IMR-90 (cell line): ENCODE results near the gene SMAD4. TPM values are rescaled to one million over a fixed set of nuclear protein-coding genes. Genes with fewer than 3 reads are reported as not detected.

Source experiments
- ATAC-seq: fragments of 200-7000 bp; cut with Tn5 transposase; 2 replicates; pipeline ENCODE4 v1.9.1; 2020; ENCODE audit warnings: low read depth, mild to moderate bottlenecking, moderate library complexity
- BruUV-seq: library from RNA; stranded (reverse); fragments of 400-500 nt; replicated peaks from 2 replicates; lab custom pipeline; 2021; lab: Mats Ljungman, UMichigan
- CTCF ChIA-PET: fragments of 300-600 bp; formaldehyde crosslinking; extraction: SDS; loops from one replicate; lab custom pipeline; 2021; ENCODE audit warnings: antibody characterized with exemption; lab: Yijun Ruan, JAX
- POLR2A ChIA-PET: fragments of 300-600 bp; sonication (Branson Sonifier 250); formaldehyde crosslinking; loops from one replicate; lab custom pipeline; 2022; ENCODE audit warnings: antibody characterized with exemption; ENCODE audit not compliant: unreplicated experiment; lab: Charles Lee
- DNase-seq: peaks from one replicate; pipeline ENCODE4 v3.0.0; 2013
- H2AFZ ChIP-seq: replicated peaks from 2 replicates; pipeline ENCODE3; 2013; ENCODE audit warnings: low read length, mild to moderate bottlenecking; ENCODE audit not compliant: poor library complexity
- H2AK5ac ChIP-seq: 2 replicates; pipeline ENCODE4 v1.6.1; 2013; ENCODE audit warnings: low read depth, low read length, inconsistent platforms
- H2AK9ac ChIP-seq: replicated peaks from 2 replicates; pipeline ENCODE3; 2013; ENCODE audit warnings: mild to moderate bottlenecking, low read depth, low read length, moderate library complexity; ENCODE audit not compliant: poor library complexity
- H2BK120ac ChIP-seq: 2 replicates; pipeline ENCODE4 v1.6.1; 2013; ENCODE audit warnings: low read depth, low read length, inconsistent platforms
- H2BK15ac ChIP-seq: 3 replicates; pipeline ENCODE4 v1.6.1; 2013; ENCODE audit warnings: low read depth, low read length, inconsistent platforms
- H2BK20ac ChIP-seq: 2 replicates; pipeline ENCODE4 v1.6.1; 2013; ENCODE audit warnings: low read depth, mild to moderate bottlenecking, inconsistent platforms, low read length, moderate library complexity
- H2BK5ac ChIP-seq: 2 replicates; pipeline ENCODE4 v1.6.1; 2013; ENCODE audit warnings: mild to moderate bottlenecking, low read depth, low read length, inconsistent platforms; ENCODE audit not compliant: poor library complexity, severe bottlenecking
- H3K14ac ChIP-seq: replicated peaks from 2 replicates; pipeline ENCODE4 v1.6.1; 2013; ENCODE audit warnings: low read depth, low read length, inconsistent platforms
- H3K18ac ChIP-seq: 2 replicates; pipeline ENCODE4 v1.6.1; 2013; ENCODE audit warnings: low read depth, low read length, control low read depth
- H3K23ac ChIP-seq: 2 replicates; pipeline ENCODE4 v1.6.1; 2013; ENCODE audit warnings: low read depth, low read length, inconsistent platforms
- H3K27ac ChIP-seq: 2 replicates; pipeline ENCODE4 v1.5.1; 2013; ENCODE audit warnings: mild to moderate bottlenecking, control low read depth, low read length; ENCODE audit not compliant: insufficient read depth
- H3K27me3 ChIP-seq: 2 replicates; pipeline ENCODE4 v1.6.1; 2013; ENCODE audit warnings: low read length; ENCODE audit not compliant: control insufficient read depth, insufficient read depth
- H3K36me3 ChIP-seq: 2 replicates; pipeline ENCODE4 v1.6.1; 2013; ENCODE audit warnings: low read length, mixed read lengths; ENCODE audit not compliant: control insufficient read depth, insufficient read depth
- H3K4ac ChIP-seq: 2 replicates; pipeline ENCODE4 v1.6.1; 2013; ENCODE audit warnings: low read depth, low read length, inconsistent platforms
- H3K4me1 ChIP-seq: 2 replicates; pipeline ENCODE4 v1.6.1; 2013; ENCODE audit warnings: low read length, mixed read lengths; ENCODE audit not compliant: control insufficient read depth, insufficient read depth
- H3K4me2 ChIP-seq: 2 replicates; pipeline ENCODE4 v1.6.1; 2013; ENCODE audit warnings: low read depth, mild to moderate bottlenecking, control low read depth, low read length, moderate library complexity
- H3K4me3 ChIP-seq: 2 replicates; pipeline ENCODE4 v1.5.1; 2013; ENCODE audit warnings: low read depth, mild to moderate bottlenecking, control low read depth, low read length, moderate library complexity; ENCODE audit not compliant: insufficient read depth
- H3K56ac ChIP-seq: 2 replicates; pipeline ENCODE4 v1.6.1; 2013; ENCODE audit warnings: low read length, inconsistent platforms; ENCODE audit not compliant: insufficient read depth; ENCODE audit errors: extremely low read depth
- H3K79me1 ChIP-seq, 2 experiments: 2 replicates each; pipeline ENCODE4 v1.6.1; 2013; ENCODE audit warnings: low read length in 2 of 2, inconsistent platforms in 1 of 2, low read depth in 1 of 2
- H3K9ac ChIP-seq: 2 replicates; pipeline ENCODE4 v1.6.1; 2013; ENCODE audit warnings: low read depth, low read length, control low read depth
- H3K9me1 ChIP-seq: 2 replicates; pipeline ENCODE4 v1.6.1; 2013; ENCODE audit warnings: low read length, inconsistent platforms; ENCODE audit not compliant: insufficient read depth
- H3K9me3 ChIP-seq: 2 replicates; pipeline ENCODE4 v1.6.1; 2013; ENCODE audit warnings: low read length; ENCODE audit not compliant: control insufficient read depth, insufficient read depth
- H4K20me1 ChIP-seq: 2 replicates; pipeline ENCODE4 v1.6.1; 2013; ENCODE audit warnings: low read length, inconsistent platforms; ENCODE audit not compliant: insufficient read depth
- H4K5ac ChIP-seq: 2 replicates; pipeline ENCODE4 v1.6.1; 2013; ENCODE audit warnings: mild to moderate bottlenecking, low read depth, low read length, control low read depth
- H4K8ac ChIP-seq, 2 experiments: 2 replicates each; pipeline ENCODE4 v1.6.1; 2013; ENCODE audit warnings: low read depth in 2 of 2, low read length in 2 of 2, control low read depth in 1 of 2, inconsistent platforms in 1 of 2
- H4K91ac ChIP-seq: 2 replicates; pipeline ENCODE4 v1.6.1; 2013; ENCODE audit warnings: low read depth, low read length, inconsistent platforms; ENCODE audit not compliant: insufficient read depth
- BHLHE40 ChIP-seq: fragments of 150-350 bp; IDR thresholded peaks from 2 replicates; pipeline ENCODE4 v1.6.1; 2016; ENCODE audit warnings: mild to moderate bottlenecking, low read depth, low read length
- CEBPB ChIP-seq: IDR thresholded peaks from 2 replicates; pipeline ENCODE4 v1.6.1; 2012; ENCODE audit warnings: low read depth, low read length, improper control_type of control experiment
- CHD1 ChIP-seq: IDR thresholded peaks from 2 replicates; pipeline ENCODE4 v1.6.1; 2012; ENCODE audit warnings: low read depth, low read length, improper control_type of control experiment
- FOS ChIP-seq: fragments of 150-350 bp; IDR thresholded peaks from 2 replicates; pipeline ENCODE4 v1.6.1; 2016; ENCODE audit warnings: low read depth, low read length
- MAFK ChIP-seq: IDR thresholded peaks from 2 replicates; pipeline ENCODE4 v1.6.1; 2012; ENCODE audit warnings: low read depth, low read length, improper control_type of control experiment
- MAZ ChIP-seq: IDR thresholded peaks from 2 replicates; pipeline ENCODE4 v1.6.1; 2012; ENCODE audit warnings: low read depth, mild to moderate bottlenecking, low read length, improper control_type of control experiment, moderate library complexity, borderline replicate concordance
- NFE2L2 ChIP-seq: fragments of 150-350 bp; IDR thresholded peaks from 2 replicates; pipeline ENCODE4 v1.6.1; 2016; ENCODE audit warnings: low read depth, mild to moderate bottlenecking, low read length
- POLR2A ChIP-seq: IDR thresholded peaks from 2 replicates; pipeline ENCODE4 v1.6.1; 2012; ENCODE audit warnings: mild to moderate bottlenecking, low read depth, low read length
- RAD21 ChIP-seq: IDR thresholded peaks from 2 replicates; pipeline ENCODE4 v1.6.1; 2012; ENCODE audit warnings: low read length, improper control_type of control experiment
- RCOR1 ChIP-seq: IDR thresholded peaks from 2 replicates; pipeline ENCODE4 v1.6.1; 2012; ENCODE audit warnings: mild to moderate bottlenecking, low read length, improper control_type of control experiment; ENCODE audit not compliant: insufficient replicate concordance
- RFX5 ChIP-seq: IDR thresholded peaks from 2 replicates; pipeline ENCODE4 v1.8.0; 2012; ENCODE audit warnings: low read depth, mild to moderate bottlenecking, low read length, moderate library complexity
- SMC3 ChIP-seq: fragments of 150-350 bp; IDR thresholded peaks from 2 replicates; pipeline ENCODE4 v1.6.1; 2016; ENCODE audit warnings: low read depth, mild to moderate bottlenecking, antibody characterized with exemption, low read length, moderate library complexity
- WGBS, 2 experiments: methylation state at CpG; one replicate each; pipeline versions ENCODE4 v1.1.5 to v1.1.7; 2013; ENCODE audit warnings: missing lambda C conversion rate in 2 of 2; ENCODE audit not compliant: insufficient read length in 1 of 2; ENCODE audit errors: extremely low coverage in 2 of 2; 5-methylcytosine and 5-hydroxymethylcytosine counted together
- dilution Hi-C: fragments of 300-500 bp; cut with HindIII; formaldehyde crosslinking; loops from one replicate; pipeline ENCODE4 v1.14.3; 2018; ENCODE audit warnings: low sequenced_read_pairs; ENCODE audit not compliant: unreplicated experiment
- in situ Hi-C: fragments of 300-500 bp; cut with MboI; formaldehyde crosslinking; loops from 3 replicates; pipeline ENCODE4 v1.14.3; 2019; ENCODE audit warnings: low sequenced_read_pairs, inconsistent platforms, mixed read lengths
- intact Hi-C: fragments of 100-400 bp; cut with micrococcal nuclease; formaldehyde crosslinking; loops from 2 replicates; pipeline ENCODE4 v1.10.0; 2022
- polyA plus RNA-seq, 3 experiments: library from polyadenylated mRNA; depleted of rRNA; stranded (reverse); fragments of >200 nt; gene quantifications; 2 replicates each; pipeline ENCODE4 v1.2.3, GENCODE V29; 2012; ENCODE audit warnings: low replicate concordance in 1 of 3
- total RNA-seq: library from RNA; depleted of rRNA; stranded (reverse); fragments of >200 nt; gene quantifications from 2 replicates; pipeline ENCODE4 v1.2.3, GENCODE V29; 2012
- TF ChIP-seq, protein P1 (sequence below): conservative IDR thresholded peaks from 2 replicates; pipeline ENCODE4 v1.5.1; 2012; ENCODE audit warnings: mild to moderate bottlenecking, low read depth, low read length, improper control_type of control experiment
- TF ChIP-seq, protein P2 (sequence below): fragments of 150-350 bp; IDR thresholded peaks from 2 replicates; pipeline ENCODE4 v1.6.1; 2016; ENCODE audit warnings: low read depth, mild to moderate bottlenecking, low read length, moderate library complexity, borderline replicate concordance
- TF ChIP-seq, protein P3 (sequence below): fragments of 150-350 bp; IDR thresholded peaks from 2 replicates; pipeline ENCODE4 v1.6.1; 2017; ENCODE audit warnings: mild to moderate bottlenecking, antibody characterized with exemption, low read length, low read depth

SMAD4 gene
- total and polyA plus RNA-seq, 2 of the 4 experiments (the other 2 are of a cell fraction) = 57.6 to 145 TPM

DNA sequence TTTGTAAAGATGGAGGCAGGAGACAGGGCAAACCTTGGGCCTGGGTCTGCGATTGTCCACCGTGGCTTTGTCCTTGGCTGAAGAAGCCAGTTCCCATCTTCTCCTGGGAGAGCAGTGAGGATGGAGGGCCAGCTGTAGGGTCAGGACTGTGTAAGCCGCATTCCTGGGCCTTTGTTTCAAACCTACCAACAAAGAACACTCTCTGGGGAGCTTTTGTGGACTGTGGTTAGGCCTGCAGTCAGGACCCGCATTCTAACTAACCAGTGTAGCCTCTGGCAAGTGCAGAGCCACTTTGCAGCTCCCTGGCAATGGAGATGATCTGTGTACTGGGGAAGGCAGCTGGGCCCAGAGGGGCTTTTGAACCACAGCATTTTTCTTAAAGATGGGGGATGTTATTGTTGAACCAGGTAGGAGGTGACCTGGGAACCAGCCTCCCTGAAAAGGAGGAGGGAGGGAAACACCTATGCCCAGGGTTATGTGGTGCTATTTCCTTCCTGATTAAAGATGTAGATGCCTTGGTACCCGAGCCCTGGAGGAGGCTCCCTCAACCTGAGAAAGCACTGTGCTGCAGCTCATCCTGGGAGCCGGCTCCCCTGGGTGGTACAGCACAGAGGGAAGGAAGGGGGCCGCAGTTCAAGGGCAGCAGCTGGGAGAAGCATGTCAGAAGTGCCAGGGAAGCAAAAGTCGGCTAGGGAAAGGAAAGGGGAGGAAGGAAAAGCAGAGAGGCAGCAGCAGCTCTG lies 12.7 kb upstream of the SMAD4 start:
- 67% methylated on average over 1 of the region's 8 CpGs; no CpG with 5 or more reads in 1 of the 2 experiments for WGBS, 2 experiments
- H3K27me3 ChIP-seq = no peaks in the 10 kb centered on the region
- no peak overlapping the region for H3K4me3 ChIP-seq
- no peak overlapping the region for H2BK5ac ChIP-seq
- H3K9me1 ChIP-seq = peaks cover 2% of the 10 kb centered on the region; the same call in 1 of the 2 replicates
- H3K56ac ChIP-seq = no peak overlapping the region
- 0 out of 2 replicates have a peak, but pooled peaks have one; percentile 14 for ATAC-seq
- H3K79me1 ChIP-seq = peaks cover 0 to 4% of the 10 kb centered on the region in 2 experiments; a peak in 1 of 4 replicates
- no peak overlapping the region for H2AK9ac ChIP-seq
- H3K4me2 ChIP-seq = no peak overlapping the region
- no peak overlapping the region for H4K91ac ChIP-seq
- ChIA-PET POLR2A (no interaction called here), CTCF (no interaction called here)
- no peak overlapping the region for H2AFZ ChIP-seq
- no peak overlapping the region for H3K4ac ChIP-seq
- H4K20me1 ChIP-seq = no peaks in the 10 kb centered on the region
- no peak overlapping the region for H2BK20ac ChIP-seq
- BruUV-seq = no TSS peak
- dilution Hi-C loops = no loop called here
- H3K9me3 ChIP-seq = no peaks in the 10 kb centered on the region
- no peak overlapping the region for H3K9ac ChIP-seq
- H3K18ac ChIP-seq = no peak overlapping the region
- no peaks in the 10 kb centered on the region for H3K36me3 ChIP-seq
- no peak overlapping the region for H4K5ac ChIP-seq
- H2BK15ac ChIP-seq = no peak overlapping the region
- H2AK5ac ChIP-seq = no peak overlapping the region
- no peaks in the 10 kb centered on the region for H3K4me1 ChIP-seq
- no peak overlapping the region for H3K14ac ChIP-seq
- H4K8ac ChIP-seq = no peak overlapping the region
- H3K23ac ChIP-seq = no peak overlapping the region
- H3K27ac ChIP-seq = no peak overlapping the region
- intact Hi-C loops = no loop called here
- in situ Hi-C loops = no loop called here
- no peak overlapping the region for H2BK120ac ChIP-seq
- no peak for DNase-seq
- TF ChIP-seq, protein P1, sequence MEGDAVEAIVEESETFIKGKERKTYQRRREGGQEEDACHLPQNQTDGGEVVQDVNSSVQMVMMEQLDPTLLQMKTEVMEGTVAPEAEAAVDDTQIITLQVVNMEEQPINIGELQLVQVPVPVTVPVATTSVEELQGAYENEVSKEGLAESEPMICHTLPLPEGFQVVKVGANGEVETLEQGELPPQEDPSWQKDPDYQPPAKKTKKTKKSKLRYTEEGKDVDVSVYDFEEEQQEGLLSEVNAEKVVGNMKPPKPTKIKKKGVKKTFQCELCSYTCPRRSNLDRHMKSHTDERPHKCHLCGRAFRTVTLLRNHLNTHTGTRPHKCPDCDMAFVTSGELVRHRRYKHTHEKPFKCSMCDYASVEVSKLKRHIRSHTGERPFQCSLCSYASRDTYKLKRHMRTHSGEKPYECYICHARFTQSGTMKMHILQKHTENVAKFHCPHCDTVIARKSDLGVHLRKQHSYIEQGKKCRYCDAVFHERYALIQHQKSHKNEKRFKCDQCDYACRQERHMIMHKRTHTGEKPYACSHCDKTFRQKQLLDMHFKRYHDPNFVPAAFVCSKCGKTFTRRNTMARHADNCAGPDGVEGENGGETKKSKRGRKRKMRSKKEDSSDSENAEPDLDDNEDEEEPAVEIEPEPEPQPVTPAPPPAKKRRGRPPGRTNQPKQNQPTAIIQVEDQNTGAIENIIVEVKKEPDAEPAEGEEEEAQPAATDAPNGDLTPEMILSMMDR = no peak
- TF ChIP-seq RFX5 = no peak
- TF ChIP-seq, protein P2, sequence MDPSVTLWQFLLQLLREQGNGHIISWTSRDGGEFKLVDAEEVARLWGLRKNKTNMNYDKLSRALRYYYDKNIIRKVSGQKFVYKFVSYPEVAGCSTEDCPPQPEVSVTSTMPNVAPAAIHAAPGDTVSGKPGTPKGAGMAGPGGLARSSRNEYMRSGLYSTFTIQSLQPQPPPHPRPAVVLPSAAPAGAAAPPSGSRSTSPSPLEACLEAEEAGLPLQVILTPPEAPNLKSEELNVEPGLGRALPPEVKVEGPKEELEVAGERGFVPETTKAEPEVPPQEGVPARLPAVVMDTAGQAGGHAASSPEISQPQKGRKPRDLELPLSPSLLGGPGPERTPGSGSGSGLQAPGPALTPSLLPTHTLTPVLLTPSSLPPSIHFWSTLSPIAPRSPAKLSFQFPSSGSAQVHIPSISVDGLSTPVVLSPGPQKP = no peak
- TF ChIP-seq SMC3 = no peak
- no peak for TF ChIP-seq RAD21
- no peak for TF ChIP-seq FOS
- TF ChIP-seq CHD1 = no peak
- TF ChIP-seq RCOR1 = no peak
- no peak for TF ChIP-seq CEBPB
- TF ChIP-seq NFE2L2 = no peak
- no peak for TF ChIP-seq MAZ
- TF ChIP-seq POLR2A = no peak
- TF ChIP-seq, protein P3, sequence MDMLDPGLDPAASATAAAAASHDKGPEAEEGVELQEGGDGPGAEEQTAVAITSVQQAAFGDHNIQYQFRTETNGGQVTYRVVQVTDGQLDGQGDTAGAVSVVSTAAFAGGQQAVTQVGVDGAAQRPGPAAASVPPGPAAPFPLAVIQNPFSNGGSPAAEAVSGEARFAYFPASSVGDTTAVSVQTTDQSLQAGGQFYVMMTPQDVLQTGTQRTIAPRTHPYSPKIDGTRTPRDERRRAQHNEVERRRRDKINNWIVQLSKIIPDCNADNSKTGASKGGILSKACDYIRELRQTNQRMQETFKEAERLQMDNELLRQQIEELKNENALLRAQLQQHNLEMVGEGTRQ = no peak
- no peak for TF ChIP-seq MAFK
- no peak for TF ChIP-seq BHLHE40
